Stimulated activated CD4-positive, alpha-beta T cell treated with anti-CD3 and anti-CD28 coated beads, Interleukin-12 subunit alpha, Interleukin-12 subunit beta, amount 100 ng/mL, for 24 hours (primary cell): Measurements from ENCODE around the gene AHDC1.

Source experiments
- DNase-seq, 2 experiments: peaks; one replicate each; pipeline ENCODE4 v3.0.0-alpha.2; 2020; ENCODE audit warnings: low read depth in 2 of 2

AHDC1 gene

GRCh38 chr1:27528818-27529703 is 74.9 kb downstream of the AHDC1 start:
- DNase-seq, result no peak

- DNase-seq, result no peak
Measured at GRCh38 chr1:27527890-27528817, 75.8 kb downstream of the AHDC1 start.

- DNase-seq, result no peak
Measured at GRCh38 chr1:27527223-27527889, 76.6 kb downstream of the AHDC1 start.

GRCh38 chr1:27526569-27527222 is 77.2 kb downstream of the AHDC1 start:
- DNase-seq, result no peak

GRCh38 chr1:27525296-27526272 is 78.4 kb downstream of the AHDC1 start:
- peak; percentile 40 to 67 for DNase-seq

GRCh38 chr1:27523337-27524020 is 80.5 kb downstream of the AHDC1 start:
- no peak for DNase-seq

- peak; percentile 43 to 64 for DNase-seq
Measured at GRCh38 chr1:27522432-27523336, 81.3 kb downstream of the AHDC1 start.

- DNase-seq, result no peak
Measured at GRCh38 chr1:27521861-27522431, 82.0 kb downstream of the AHDC1 start.

- DNase-seq, result no peak
Measured at GRCh38 chr1:27521336-27521831, 82.6 kb downstream of the AHDC1 start.

- DNase-seq, result no peak
Measured at GRCh38 chr1:27520651-27521050, 83.3 kb downstream of the AHDC1 start.

GRCh38 chr1:27519331-27520258 is 84.3 kb downstream of the AHDC1 start:
- DNase-seq, result no peak

- no peak for DNase-seq
Measured at GRCh38 chr1:27518808-27519207, 85.1 kb downstream of the AHDC1 start.

- DNase-seq, result no peak
Measured at GRCh38 chr1:27517907-27518718, 85.8 kb downstream of the AHDC1 start.

- DNase-seq, result no peak
Measured at GRCh38 chr1:27517301-27517700, 86.6 kb downstream of the AHDC1 start.

- DNase-seq, result no peak
Measured at GRCh38 chr1:27515626-27516025, 88.3 kb downstream of the AHDC1 start.

- DNase-seq, result no peak
Measured at GRCh38 chr1:27513958-27514357, 90.0 kb downstream of the AHDC1 start.
